ENCODE results near the gene GFRA1. TPM values are rescaled to one million over a fixed set of nuclear protein-coding genes. Genes with fewer than 3 reads are reported as not detected.

The GFRA1 gene
- total RNA-seq, 1 experiment from 2014 or later = not detected

GRCh38 chr10:116209781-116210180 is 63.2 kb downstream of the GFRA1 start:
- Histone ChIP-seq H3K27me3 (replicated peaks; ENCODE audit: insufficient read depth, low read depth, low read length, poor library complexity) (peaks cover 47% of the 10 kb centered on the region), H3K4me1 (ENCODE audit: insufficient read depth, low read length, poor library complexity, severe bottlenecking) (no peaks in the 10 kb centered on the region), H3K36me3 (ENCODE audit: insufficient read depth, low read length, poor library complexity, severe bottlenecking) (no peaks in the 10 kb centered on the region), H3K27ac (ENCODE audit: low read depth, low read length, poor library complexity, severe bottlenecking) (no peak overlapping the region), H3K9me3 (ENCODE audit: low read depth, low read length, poor library complexity, severe bottlenecking) (no peaks in the 10 kb centered on the region), H3K4me3 (ENCODE audit: low read depth, low read length, poor library complexity, severe bottlenecking) (no peak overlapping the region)
- no peak for DNase-seq (ENCODE audit: low spot score)
- ChIA-PET CTCF (no interaction called here), POLR2A (ENCODE audit: low non-redundant PET) (no interaction called here)
- no TSS peak for BruUV-seq (replicated peaks)
- TF ChIP-seq CTCF (conservative IDR thresholded peaks at IDR 0.05; ENCODE audit: low read depth, low read length) (no peak), EZH2 (IDR thresholded peaks at IDR 0.05; ENCODE audit: borderline replicate concordance, low read depth, low read length, poor library complexity, severe bottlenecking) (no peak)
- intact Hi-C loops (cut with micrococcal nuclease; ENCODE audit: unreplicated experiment) = no loop called here

GRCh38 chr10:116208956-116209567 is 63.9 kb downstream of the GFRA1 start:
- Histone ChIP-seq H3K4me3 (ENCODE audit: low read depth, low read length, poor library complexity, severe bottlenecking) (no peak overlapping the region), H3K27ac (ENCODE audit: low read depth, low read length, poor library complexity, severe bottlenecking) (no peak overlapping the region), H3K36me3 (ENCODE audit: insufficient read depth, low read length, poor library complexity, severe bottlenecking) (no peaks in the 10 kb centered on the region), H3K9me3 (ENCODE audit: low read depth, low read length, poor library complexity, severe bottlenecking) (no peaks in the 10 kb centered on the region), H3K27me3 (replicated peaks; ENCODE audit: insufficient read depth, low read depth, low read length, poor library complexity) (peaks cover 45% of the 10 kb centered on the region), H3K4me1 (ENCODE audit: insufficient read depth, low read length, poor library complexity, severe bottlenecking) (no peaks in the 10 kb centered on the region)
- BruUV-seq (replicated peaks) = no TSS peak
- POLR2A ChIA-PET (ENCODE audit: low non-redundant PET) = no interaction called here
- CTCF ChIA-PET = no interaction called here
- DNase-seq (ENCODE audit: low spot score) = no peak
- no peak for TF ChIP-seq EZH2 (IDR thresholded peaks at IDR 0.05; ENCODE audit: borderline replicate concordance, low read depth, low read length, poor library complexity, severe bottlenecking)
- no peak for TF ChIP-seq CTCF (conservative IDR thresholded peaks at IDR 0.05; ENCODE audit: low read depth, low read length)
- intact Hi-C loops (cut with micrococcal nuclease; ENCODE audit: unreplicated experiment) = no loop called here

GRCh38 chr10:116207690-116208089 is 65.3 kb downstream of the GFRA1 start:
- no TSS peak for BruUV-seq (replicated peaks)
- H3K9me3 ChIP-seq (ENCODE audit: low read depth, low read length, poor library complexity, severe bottlenecking) = no peaks in the 10 kb centered on the region
- TF ChIP-seq CTCF (conservative IDR thresholded peaks at IDR 0.05; ENCODE audit: low read depth, low read length) (no peak), EZH2 (IDR thresholded peaks at IDR 0.05; ENCODE audit: borderline replicate concordance, low read depth, low read length, poor library complexity, severe bottlenecking) (no peak)
- POLR2A ChIA-PET (ENCODE audit: low non-redundant PET) = no interaction called here
- no peaks in the 10 kb centered on the region for H3K36me3 ChIP-seq (ENCODE audit: insufficient read depth, low read length, poor library complexity, severe bottlenecking)
- no peak for DNase-seq (ENCODE audit: low spot score)
- peaks cover 34% of the 10 kb centered on the region for H3K27me3 ChIP-seq (replicated peaks; ENCODE audit: insufficient read depth, low read depth, low read length, poor library complexity)
- CTCF ChIA-PET = no interaction called here
- H3K4me3 ChIP-seq (ENCODE audit: low read depth, low read length, poor library complexity, severe bottlenecking) = no peak overlapping the region
- H3K27ac ChIP-seq (ENCODE audit: low read depth, low read length, poor library complexity, severe bottlenecking) = no peak overlapping the region
- no peaks in the 10 kb centered on the region for H3K4me1 ChIP-seq (ENCODE audit: insufficient read depth, low read length, poor library complexity, severe bottlenecking)
- intact Hi-C loops (cut with micrococcal nuclease; ENCODE audit: unreplicated experiment) = no loop called here

Data from A673 (cell line).